GM21381 (cell line): ENCODE data around the gene IQCE.
"Not testable (repeated sequence)": the region's sequence is repeated elsewhere in the genome, so short reads cannot be mapped to it uniquely, and the experiment has no call there.

Experiments
- ATAC-seq: cut with Tn5 transposase; IDR thresholded peaks from one replicate; pipeline ENCODE4 v1.9.1; 2021; ENCODE audit warnings: mild to moderate bottlenecking, moderate library complexity; ENCODE audit not compliant: unreplicated experiment

The IQCE gene

GRCh38 chr7:2532199-2532772 lies 26.5 kb upstream of the IQCE start:
- not testable (repeated sequence) for ATAC-seq

- not testable (repeated sequence) for ATAC-seq
These were observed 26.0 kb upstream of the IQCE start for GRCh38 chr7:2532816-2533215.

DNA sequence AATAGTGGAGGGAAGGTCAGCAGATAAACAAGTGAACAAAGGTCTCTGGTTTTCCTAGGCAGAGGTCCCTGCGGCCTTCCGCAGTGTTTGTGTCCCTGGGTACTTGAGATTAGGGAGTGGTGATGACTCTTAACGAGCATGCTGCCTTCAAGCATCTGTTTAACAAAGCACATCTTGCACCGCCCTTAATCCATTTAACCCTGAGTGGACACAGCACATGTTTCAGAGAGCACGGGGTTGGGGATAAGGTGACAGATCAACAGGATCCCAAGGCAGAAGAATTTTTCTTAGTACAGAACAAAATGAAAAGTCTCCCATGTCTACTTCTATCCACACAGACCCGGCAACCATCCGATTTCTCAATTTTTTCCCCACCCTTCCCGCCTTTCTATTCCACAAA lies 25.2 kb upstream of the IQCE start:
- not testable (repeated sequence) for ATAC-seq

- ATAC-seq: not testable (repeated sequence)
These were observed 24.6 kb upstream of the IQCE start for GRCh38 chr7:2534214-2534613.

GRCh38 chr7:2535872-2536627 lies 22.7 kb upstream of the IQCE start:
- not testable (repeated sequence) for ATAC-seq

- ATAC-seq: no peak
These were observed 20.6 kb upstream of the IQCE start for GRCh38 chr7:2537981-2538851.

DNA sequence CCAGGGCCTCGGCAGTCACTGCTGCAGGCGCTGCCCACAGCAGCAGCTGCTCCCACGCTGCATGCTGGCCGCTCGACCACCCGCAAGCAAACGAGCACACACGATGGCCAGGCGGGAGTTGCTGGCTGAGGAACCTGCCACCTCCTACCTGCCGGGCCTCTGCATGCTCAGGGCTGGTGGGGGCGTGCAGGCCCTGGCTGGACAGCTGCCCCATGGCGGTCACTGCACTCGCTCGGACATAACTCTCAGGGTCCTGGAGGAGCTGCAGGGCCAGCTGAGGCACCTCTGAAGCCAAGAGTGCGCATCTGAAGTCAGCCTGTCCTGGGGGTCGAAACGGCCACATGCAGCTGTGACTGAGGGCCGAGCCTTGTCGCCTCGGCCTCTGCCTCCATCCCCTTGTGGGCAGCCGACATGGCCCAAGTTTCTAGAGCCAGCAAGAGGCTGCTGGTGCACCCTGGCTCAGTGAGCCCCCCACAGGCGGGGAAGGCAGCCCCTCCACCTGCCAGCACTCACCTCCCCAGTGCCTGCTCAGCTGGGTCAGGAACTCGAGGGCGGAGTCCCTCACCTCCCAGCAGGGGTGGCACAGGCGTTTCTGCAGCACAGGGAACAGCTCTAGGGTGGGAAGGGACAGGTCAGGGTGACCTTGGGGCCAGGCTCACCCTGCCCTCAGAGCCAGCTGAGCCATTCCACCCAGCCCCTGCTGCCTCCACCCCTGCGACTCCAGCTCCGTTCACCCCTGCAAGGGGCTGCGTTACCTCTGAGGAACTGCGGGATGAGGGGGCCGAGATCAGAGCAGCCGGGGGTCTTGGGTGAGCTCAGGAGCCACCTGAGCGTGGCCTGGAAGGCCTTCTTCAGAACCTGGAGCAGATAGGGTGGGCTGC lies 19.5 kb upstream of the IQCE start:
- no peak for ATAC-seq

DNA sequence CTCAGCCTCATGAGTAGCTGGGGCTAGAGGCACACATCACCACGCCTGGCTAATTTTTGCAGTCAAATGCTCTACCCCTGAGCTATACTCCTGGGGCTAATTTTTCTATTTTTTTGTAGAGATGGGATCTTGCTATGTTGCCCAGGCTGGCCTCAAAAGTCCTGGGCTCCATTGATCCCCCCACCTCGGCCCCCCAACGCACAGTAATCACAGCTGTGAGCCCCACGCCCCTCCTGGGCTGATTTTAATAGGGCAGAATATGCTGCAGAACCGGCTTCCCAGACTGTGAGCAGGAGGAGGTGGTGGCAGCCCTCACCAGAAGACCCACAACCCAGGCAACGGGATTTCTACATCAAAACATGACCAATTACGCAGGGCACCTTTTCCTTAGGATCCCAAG lies 18.6 kb upstream of the IQCE start:
- no peak for ATAC-seq

GRCh38 chr7:2540641-2541051 lies 18.1 kb upstream of the IQCE start:
- ATAC-seq: no peak

GRCh38 chr7:2541291-2542010 lies 17.3 kb upstream of the IQCE start:
- ATAC-seq: no peak

GRCh38 chr7:2542011-2542915 lies 16.5 kb upstream of the IQCE start:
- no peak for ATAC-seq

GRCh38 chr7:2542916-2543871 lies 15.6 kb upstream of the IQCE start:
- no peak for ATAC-seq

DNA sequence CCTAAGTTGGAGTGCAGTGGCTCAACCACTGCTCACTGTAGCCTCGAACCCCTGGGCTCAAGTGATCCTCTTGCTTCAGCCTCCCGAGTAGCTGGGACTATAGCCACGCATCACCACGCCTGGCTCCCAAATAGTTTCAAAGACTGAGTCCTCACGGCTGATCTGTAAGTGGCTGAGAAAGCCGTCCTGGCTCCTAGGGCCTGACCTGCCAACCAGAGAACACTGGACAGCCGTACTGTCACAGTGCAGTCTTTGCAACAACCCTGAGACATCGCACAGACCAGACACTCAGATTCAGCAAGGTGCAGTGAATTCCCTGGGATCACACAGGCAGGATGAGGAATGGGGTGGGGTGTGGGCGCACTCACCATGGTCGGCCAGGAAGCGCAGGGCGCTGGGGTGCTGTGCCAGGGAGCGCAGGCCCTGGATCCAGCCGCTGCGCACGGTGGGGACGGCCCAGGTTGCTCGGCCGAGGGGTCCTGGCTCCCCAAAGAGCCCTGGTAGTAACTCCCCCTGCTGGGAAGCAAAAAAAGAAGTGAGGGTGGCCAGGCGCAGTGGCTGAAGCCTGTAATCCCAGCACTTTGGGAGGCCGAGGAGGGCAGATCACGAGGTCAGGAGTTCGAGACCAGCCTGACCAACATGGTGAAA lies 14.1 kb upstream of the IQCE start:
- ATAC-seq: no peak

DNA sequence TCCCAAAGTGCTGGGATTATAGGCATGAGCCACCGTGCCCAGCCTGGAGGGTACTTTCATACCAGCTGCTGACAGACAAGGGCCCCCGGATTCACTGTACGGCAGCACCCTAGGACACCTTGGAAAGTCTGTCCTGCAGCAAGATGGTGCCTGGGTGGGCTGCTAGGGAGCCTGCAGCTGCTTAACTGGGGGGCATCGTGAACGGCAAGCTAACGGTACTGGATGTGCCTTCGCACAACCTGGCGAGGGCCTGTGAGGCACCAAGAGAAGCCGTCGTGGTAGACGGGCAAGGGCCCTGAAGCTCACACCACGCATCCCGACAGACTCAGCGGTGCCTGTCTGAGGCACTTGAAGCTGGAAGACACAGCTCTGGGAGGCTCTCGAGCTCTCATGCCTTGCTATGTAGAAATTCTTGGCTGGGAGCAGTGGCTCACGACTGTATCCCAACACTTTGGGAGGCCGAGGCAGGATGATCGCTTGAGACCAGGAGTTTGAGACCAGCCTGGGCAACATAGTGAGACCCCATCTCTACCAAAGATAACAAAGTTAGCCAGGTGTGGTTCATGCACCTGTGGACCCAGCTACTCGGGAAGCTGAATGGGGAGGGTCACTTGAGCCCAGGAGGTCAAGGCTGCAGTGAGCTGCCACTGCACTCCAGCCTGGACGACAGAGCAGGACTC lies 12.9 kb upstream of the IQCE start:
- ATAC-seq: no peak

GRCh38 chr7:2546776-2547586 lies 11.8 kb upstream of the IQCE start:
- ATAC-seq: no peak

DNA sequence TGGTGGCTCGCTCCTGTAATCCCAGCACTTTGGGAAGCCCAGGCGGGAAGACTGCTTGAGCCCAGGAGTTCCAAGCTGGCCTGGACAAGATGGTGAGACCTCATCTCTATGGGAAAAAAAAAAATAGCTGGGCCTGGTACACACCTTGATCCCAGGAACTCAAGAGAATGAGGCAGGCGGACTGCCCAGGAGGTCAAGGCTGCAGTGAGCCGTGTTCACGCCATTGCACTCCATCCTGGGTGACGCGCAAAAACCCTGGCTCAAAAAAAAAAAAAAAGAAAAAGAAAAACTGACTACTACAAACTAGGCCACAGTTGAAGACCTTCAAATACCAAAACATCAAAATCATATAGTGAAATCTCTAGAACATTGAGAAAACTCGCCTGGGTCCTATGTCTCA lies 7.4 kb upstream of the IQCE start:
- ATAC-seq: no peak
